Testis (tissue), 3 donors: Measurements from ENCODE around the gene ARVCF. TPM values are rescaled to one million over a fixed set of nuclear protein-coding genes. Genes with fewer than 3 reads are reported as not detected.

Source experiments
- DNase-seq: peaks from one replicate; pipeline ENCODE4 v3.0.0-alpha.2; 2019
- H3K27ac ChIP-seq, 2 donors: fragments of 200-600 bp; sonication (generic); one replicate each; pipeline ENCODE4 v1.5.1; 2019
- H3K27me3 ChIP-seq: fragments of 200-600 bp; sonication (generic); one replicate; pipeline ENCODE4 v1.5.1; 2019
- H3K36me3 ChIP-seq: fragments of 200-600 bp; sonication (generic); one replicate; pipeline ENCODE4 v1.5.1; 2017; ENCODE audit warnings: low read depth; ENCODE audit errors: missing control alignments
- H3K4me1 ChIP-seq: fragments of 200-600 bp; sonication (generic); one replicate; pipeline ENCODE4 v1.5.1; 2019
- H3K4me3 ChIP-seq, 2 donors: fragments of 200-600 bp; sonication (generic); one replicate each; pipeline ENCODE4 v1.5.1; 2017 to 2019
- H3K9me3 ChIP-seq: fragments of 200-600 bp; sonication (generic); one replicate; pipeline ENCODE4 v1.5.1; 2017
- CTCF ChIP-seq, 3 experiments: fragments of 450-650 bp in 2 of 3; fragments of 200-600 bp in 1 of 3; sonication (generic) in 1 of 3; IDR thresholded peaks; one replicate each; pipeline ENCODE4 v1.5.1; 2016 to 2019; ENCODE audit warnings: antibody characterized with exemption in 3 of 3, mild to moderate bottlenecking in 2 of 3, moderate library complexity in 1 of 3
- POLR2A ChIP-seq: fragments of 450-650 bp; IDR thresholded peaks from one replicate; pipeline ENCODE4 v1.6.1; 2017; ENCODE audit warnings: antibody characterized with exemption, mild to moderate bottlenecking, moderate library complexity
- WGBS, 2 donors: methylation state at CpG; one replicate each; pipeline ENCODE4 v1.1.5; 2018; 5-methylcytosine and 5-hydroxymethylcytosine counted together
- intact Hi-C: fragments of 100-400 bp; cut with DNase I; formaldehyde crosslinking; loops from one replicate; pipeline ENCODE4 v1.15.1; 2023; ENCODE audit warnings: low total_unique reads
- polyA plus RNA-seq: library from polyadenylated mRNA; stranded (reverse); fragments of 350-450 nt; fragmentation: Illumina TruSeq; extraction: RNeasy Lipid Tissue Mini Kit (QIAGEN cat#74804); gene quantifications from one replicate; pipeline ENCODE4 v1.2.3, GENCODE V29; 2014; ENCODE audit warnings: low read depth, low replicate concordance; ENCODE audit not compliant: insufficient read depth
- total RNA-seq, 2 donors: library from RNA; depleted of rRNA; stranded (reverse); fragments of >200 nt; gene quantifications; one replicate each; pipeline ENCODE4 v1.2.3, GENCODE V29; 2016

Gene ARVCF
- total and polyA plus RNA-seq, 3 donors from 2014 or later, result 21.1 to 57.7 (median 43.2) TPM

GRCh38 chr22:20012741-20013331 is 3.8 kb downstream of the ARVCF start:
- Histone ChIP-seq H3K9me3 (no peaks in the 10 kb centered on the region), H3K36me3 (no peaks in the 10 kb centered on the region), H3K4me1 (peaks cover 9% of the 10 kb centered on the region), H3K27ac (no peak overlapping the region), H3K4me3 (no peak overlapping the region), H3K27me3 (no peaks in the 10 kb centered on the region)
- DNase-seq, result no peak
- WGBS, 2 donors, result 89 to 92% methylated on average over 4 to 9 of the region's 10 CpGs
- TF ChIP-seq POLR2A (no peak), CTCF (IDR thresholded peaks at IDR 0.05) (no peak)
- intact Hi-C loops, result loop anchor here (5.0 kb wide), 1 partner anchor 41 kb away; no protein-coding TSS in a partner anchor

- intact Hi-C loops, result loop anchor here (5.0 kb wide), 1 partner anchor 40 kb away; no protein-coding TSS in a partner anchor
- DNase-seq, result no peak
- Histone ChIP-seq H3K4me3 (no peak overlapping the region), H3K4me1 (peaks cover 5% of the 10 kb centered on the region), H3K27me3 (no peaks in the 10 kb centered on the region), H3K36me3 (no peaks in the 10 kb centered on the region), H3K9me3 (no peaks in the 10 kb centered on the region), H3K27ac (no peak overlapping the region)
- 97 to 98% methylated on average over 7 of the region's 7 CpGs for WGBS, 2 donors
- TF ChIP-seq CTCF (IDR thresholded peaks at IDR 0.05) (no peak), POLR2A (no peak)
Observed at GRCh38 chr22:20011993-20012740, 4.5 kb downstream of the ARVCF start.

- Histone ChIP-seq H3K27me3 (no peaks in the 10 kb centered on the region), H3K9me3 (no peaks in the 10 kb centered on the region), H3K4me3 (no peak overlapping the region), H3K27ac (no peak overlapping the region), H3K4me1 (peaks cover 3% of the 10 kb centered on the region), H3K36me3 (no peaks in the 10 kb centered on the region)
- WGBS, 2 donors, result 83 to 90% methylated on average over 10 to 20 of the region's 20 CpGs
- TF ChIP-seq CTCF (IDR thresholded peaks at IDR 0.05) (no peak), POLR2A (no peak)
- no peak for DNase-seq
- intact Hi-C loops, result loop anchor here (5.0 kb wide), 1 partner anchor 39 kb away; no protein-coding TSS in a partner anchor
Observed at GRCh38 chr22:20011123-20011992, 5.3 kb downstream of the ARVCF start.

- Histone ChIP-seq H3K27ac (no peak overlapping the region), H3K4me1 (peaks cover 3% of the 10 kb centered on the region), H3K9me3 (no peaks in the 10 kb centered on the region), H3K27me3 (no peaks in the 10 kb centered on the region), H3K4me3 (no peak overlapping the region), H3K36me3 (no peaks in the 10 kb centered on the region)
- WGBS, 2 donors, result 92 to 93% methylated on average over 3 to 14 of the region's 14 CpGs
- TF ChIP-seq CTCF (IDR thresholded peaks at IDR 0.05) (no peak), POLR2A (no peak)
- intact Hi-C loops, result loop anchor here (5.0 kb wide), 1 partner anchor 38 kb away; no protein-coding TSS in a partner anchor
- no peak for DNase-seq
Observed at GRCh38 chr22:20010307-20011122, 6.1 kb downstream of the ARVCF start.
